HG02759 (cell line): ENCODE data around the gene C4A.
"Not testable (repeated sequence)": the region's sequence is repeated elsewhere in the genome, so short reads cannot be mapped to it uniquely, and the experiment has no call there.

Source experiments
- ATAC-seq: cut with Tn5 transposase; IDR thresholded peaks from one replicate; pipeline ENCODE4 v1.9.1; 2021; ENCODE audit warnings: mild to moderate bottlenecking, moderate library complexity; ENCODE audit not compliant: unreplicated experiment

C4A gene

DNA sequence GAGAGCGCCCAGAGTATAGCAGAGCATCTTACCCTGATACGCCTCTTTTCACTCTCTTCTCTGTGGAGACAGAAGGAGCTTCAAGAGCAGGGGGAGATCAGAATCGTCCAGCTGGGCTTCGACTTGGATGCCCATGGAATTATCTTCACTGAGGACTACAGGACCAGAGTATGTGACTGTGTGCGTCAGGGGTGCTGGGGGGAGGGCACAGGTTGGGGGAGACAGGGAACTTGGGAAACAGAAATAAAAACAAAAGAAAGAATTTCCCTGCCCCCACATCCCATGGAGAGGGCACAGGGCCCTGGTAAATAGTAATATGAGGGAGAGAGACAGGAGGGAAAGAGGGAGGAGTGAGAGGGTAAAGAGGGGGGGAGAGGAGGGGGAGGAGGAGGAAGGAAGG lies 3.0 kb upstream of the C4A start:
- no peak for ATAC-seq

DNA sequence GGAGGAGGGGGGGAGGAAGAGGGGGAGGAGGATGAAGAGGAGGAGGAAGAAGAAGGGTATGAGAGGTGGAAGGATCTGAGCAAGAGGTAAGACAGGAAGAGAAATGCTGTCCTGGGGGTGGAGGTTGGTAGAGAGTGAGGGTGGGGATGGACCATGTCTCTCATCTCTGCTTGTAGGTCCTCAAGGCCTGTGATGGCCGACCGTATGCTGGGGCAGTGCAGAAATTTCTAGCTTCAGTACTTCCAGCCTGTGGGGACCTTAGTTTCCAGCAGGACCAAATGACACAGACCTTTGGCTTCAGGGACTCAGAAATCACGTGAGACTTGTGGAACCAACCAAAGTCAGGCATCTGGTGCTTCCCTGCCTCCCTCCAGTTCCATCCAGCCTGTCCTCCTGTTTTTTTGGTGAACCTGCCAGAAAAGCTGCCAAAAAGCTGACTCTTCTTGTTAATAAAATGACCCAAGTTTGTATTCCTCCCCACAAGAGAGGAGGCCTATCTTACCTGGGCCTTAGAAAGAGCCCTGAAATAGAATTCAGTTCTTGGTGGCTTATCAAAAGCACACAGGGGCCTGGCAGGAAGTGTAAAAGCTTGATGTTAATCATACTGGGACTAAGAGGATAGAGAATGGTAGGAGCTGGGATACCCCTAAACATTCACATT lies 2.5 kb upstream of the C4A start:
- ATAC-seq, result no peak

GRCh38 chr6:31980195-31980876 lies 1.5 kb upstream of the C4A start:
- ATAC-seq, result not testable (repeated sequence)

- not testable (repeated sequence) for ATAC-seq
Observed at GRCh38 chr6:31980998-31981397, 859 bp upstream of the C4A start.

DNA sequence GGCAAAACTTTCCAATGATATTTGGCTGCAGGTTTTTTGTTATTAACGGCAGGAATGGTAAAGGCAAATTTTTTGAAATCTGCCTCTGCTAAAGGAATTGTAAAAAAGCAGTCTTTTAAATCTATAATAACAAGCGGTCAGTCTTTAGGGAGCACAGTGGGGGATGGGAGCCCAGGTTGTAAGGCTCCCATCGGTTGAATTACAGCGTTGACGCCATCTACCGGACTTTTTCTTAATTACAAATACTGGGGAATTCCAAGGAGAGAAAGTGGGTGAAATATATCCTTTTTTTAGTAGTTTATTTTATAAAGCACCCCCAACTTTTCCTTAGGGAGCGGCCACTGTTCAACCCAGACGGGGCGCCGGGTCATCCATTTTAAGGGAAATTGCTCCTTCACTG lies 7.5 kb downstream of the C4A start:
- not testable (repeated sequence) for ATAC-seq

GRCh38 chr6:31994421-31994820 lies 12.6 kb downstream of the C4A start:
- ATAC-seq, result not testable (repeated sequence)

GRCh38 chr6:31996385-31996784 lies 14.5 kb downstream of the C4A start:
- not testable (repeated sequence) for ATAC-seq

DNA sequence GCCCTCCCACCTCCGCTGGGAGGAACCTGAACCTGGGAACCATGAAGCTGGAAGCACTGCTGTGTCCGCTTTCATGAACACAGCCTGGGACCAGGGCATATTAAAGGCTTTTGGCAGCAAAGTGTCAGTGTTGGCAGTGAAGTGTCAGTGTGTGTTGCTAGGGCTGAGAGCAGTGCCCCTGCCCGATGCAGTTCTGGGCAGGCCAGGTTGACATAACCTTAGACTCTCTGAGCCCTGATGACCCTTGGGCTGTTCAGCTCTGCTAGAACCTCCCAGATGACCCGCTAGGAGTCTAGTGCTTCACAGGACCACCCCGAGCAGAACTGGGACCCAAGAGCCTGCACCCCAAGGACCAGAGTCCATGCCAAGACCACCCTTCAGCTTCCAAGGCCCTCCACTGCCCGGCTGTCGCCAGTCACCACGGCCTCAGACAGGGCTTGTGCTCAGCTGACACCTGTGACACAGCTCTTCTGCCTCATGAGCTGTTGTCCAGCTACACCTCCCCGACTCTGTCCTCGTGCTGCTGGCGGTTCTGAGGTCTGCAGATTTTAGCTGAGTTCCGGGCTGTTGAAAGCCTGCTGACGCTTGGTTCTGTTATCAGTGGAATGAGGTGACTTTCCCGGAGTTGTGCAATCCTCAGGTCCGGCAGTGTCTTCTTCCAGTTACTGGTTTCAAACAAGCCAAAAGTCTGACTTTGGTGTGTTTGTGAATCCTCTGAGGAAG lies 20.9 kb downstream of the C4A start:
- ATAC-seq, result not testable (repeated sequence)

DNA sequence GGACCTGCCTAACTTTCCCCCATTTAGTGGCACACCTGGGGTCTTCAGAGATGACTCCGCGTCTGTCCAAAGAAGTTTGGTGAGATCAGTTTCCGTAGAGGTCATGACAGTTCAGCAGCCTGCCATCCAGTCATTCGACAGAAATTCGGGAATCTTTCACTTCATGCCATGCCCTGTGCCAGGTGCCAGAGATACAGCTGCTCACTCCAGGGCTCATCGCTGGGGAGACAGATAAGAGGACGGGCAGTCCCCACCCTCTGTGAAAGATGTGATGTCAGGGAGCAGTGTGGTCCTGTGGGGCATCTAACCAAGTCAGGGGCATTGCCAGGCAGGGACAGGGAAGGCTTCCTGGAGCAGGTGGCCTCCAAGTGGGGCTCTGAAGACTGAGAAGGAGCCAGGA lies 21.4 kb downstream of the C4A start:
- ATAC-seq, result not testable (repeated sequence)

GRCh38 chr6:32004393-32004792 lies 22.5 kb downstream of the C4A start:
- ATAC-seq, result not testable (repeated sequence)

DNA sequence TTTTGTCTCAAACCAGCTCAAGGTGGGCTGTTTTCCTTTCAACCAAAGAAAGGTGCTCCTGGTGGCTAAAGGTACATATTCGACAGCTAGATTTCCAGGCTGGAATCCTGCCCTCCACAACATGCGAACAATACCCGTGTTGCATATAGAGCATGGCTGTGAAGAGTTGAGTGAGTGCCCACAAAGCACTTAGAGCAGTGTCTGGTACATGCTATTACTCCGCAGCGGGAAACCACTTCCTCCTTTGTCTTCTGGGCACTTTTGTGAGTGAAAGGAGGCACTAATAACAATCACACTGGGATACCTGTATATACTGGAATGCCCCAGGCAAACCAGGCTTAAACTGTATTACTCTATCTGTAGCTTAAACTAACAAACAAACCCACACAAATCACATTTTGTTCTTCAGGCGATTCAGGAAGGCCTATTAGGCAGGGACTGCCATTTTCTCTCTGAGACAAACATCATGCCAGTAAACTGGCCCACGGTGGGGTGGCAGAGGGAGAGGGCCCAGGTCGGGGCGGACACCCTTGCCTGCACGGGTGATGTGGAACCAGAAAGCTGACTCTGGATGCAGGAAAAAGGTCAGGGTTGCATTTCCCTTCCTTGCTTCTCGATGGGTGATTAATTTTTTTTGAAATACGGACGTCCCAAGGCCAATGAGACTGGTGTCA lies 23.1 kb downstream of the C4A start:
- ATAC-seq, result not testable (repeated sequence)

DNA sequence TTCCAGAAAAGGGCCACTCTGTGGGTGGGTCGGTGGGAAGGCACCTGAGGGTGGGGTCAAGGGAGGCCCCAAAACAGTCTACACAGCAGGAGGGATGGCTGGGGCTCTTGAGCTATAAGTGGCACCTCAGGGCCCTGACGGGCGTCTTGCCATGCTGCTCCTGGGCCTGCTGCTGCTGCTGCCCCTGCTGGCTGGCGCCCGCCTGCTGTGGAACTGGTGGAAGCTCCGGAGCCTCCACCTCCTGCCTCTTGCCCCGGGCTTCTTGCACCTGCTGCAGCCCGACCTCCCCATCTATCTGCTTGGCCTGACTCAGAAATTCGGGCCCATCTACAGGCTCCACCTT lies 23.7 kb downstream of the C4A start:
- ATAC-seq, result not testable (repeated sequence)

- ATAC-seq, result not testable (repeated sequence)
Observed at GRCh38 chr6:32005991-32006529, 24.2 kb downstream of the C4A start.

DNA sequence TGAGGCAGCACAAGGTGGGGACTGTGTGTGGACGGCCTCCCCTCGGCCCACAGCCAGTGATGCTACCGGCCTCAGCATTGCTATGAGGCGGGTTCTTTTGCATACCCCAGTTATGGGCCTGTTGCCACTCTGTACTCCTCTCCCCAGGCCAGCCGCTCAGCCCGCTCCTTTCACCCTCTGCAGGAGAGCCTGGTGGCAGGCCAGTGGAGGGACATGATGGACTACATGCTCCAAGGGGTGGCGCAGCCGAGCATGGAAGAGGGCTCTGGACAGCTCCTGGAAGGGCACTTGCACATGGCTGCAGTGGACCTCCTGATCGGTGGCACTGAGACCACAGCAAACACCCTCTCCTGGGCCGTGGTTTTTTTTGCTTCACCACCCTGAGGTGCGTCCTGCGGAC lies 25.2 kb downstream of the C4A start:
- not testable (repeated sequence) for ATAC-seq

GRCh38 chr6:32008037-32008436 lies 26.2 kb downstream of the C4A start:
- not testable (repeated sequence) for ATAC-seq

DNA sequence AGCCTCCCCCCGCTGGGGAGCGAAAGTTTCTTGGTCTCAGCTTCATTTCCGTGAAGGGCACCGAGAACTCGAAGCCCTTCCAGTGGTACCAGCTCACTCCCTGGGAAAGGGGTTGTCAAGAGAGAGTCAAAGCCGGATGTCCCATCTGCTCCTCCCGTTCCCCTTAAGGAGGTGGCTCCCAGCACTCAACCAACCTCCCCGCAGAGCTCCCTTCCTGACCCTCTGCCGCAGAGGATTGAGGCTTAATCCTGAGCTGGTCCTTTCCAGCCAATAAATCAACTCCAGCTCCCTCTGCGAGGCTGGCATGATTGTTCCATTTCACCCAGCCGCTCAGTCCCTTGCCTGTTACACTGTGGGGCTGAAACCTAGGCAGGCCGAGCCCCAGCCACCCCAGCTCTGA lies 26.8 kb downstream of the C4A start:
- not testable (repeated sequence) for ATAC-seq

- not testable (repeated sequence) for ATAC-seq
Observed at GRCh38 chr6:32009537-32009936, 27.7 kb downstream of the C4A start.

DNA sequence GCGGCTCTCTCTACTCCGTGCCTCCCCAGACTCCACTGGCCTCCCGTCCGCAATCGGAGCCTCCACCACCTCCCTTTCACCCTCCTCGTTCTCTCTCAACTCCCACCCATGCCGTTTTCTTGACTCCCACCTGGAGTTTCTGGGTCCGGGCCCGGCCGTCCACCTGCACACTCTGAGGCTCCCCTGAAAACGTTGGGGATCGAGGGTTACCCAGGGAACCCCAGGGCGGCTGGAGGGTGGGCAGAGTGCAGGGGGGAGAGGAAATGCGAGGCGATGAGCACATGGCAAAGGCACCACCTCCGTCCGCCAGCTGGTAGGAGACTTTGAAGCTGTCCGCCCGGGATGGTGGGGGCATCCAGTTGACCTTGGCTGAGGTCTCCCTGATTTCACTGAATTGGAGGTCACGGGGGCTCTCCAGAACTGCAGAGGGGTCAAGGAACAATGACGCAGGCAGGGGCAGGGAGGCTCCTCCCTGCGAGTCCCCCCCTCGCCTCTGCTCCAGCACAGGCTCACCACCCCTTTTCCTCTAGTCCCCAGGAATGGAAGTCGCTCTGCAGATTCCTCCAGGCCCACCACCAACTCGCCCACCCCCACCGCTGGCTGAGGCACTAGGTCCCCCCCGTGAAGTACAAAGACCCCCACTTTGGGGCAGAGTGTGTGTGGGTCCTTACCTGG lies 29.1 kb downstream of the C4A start:
- ATAC-seq, result not testable (repeated sequence)

GRCh38 chr6:32012941-32013617 lies 31.2 kb downstream of the C4A start:
- not testable (repeated sequence) for ATAC-seq

DNA sequence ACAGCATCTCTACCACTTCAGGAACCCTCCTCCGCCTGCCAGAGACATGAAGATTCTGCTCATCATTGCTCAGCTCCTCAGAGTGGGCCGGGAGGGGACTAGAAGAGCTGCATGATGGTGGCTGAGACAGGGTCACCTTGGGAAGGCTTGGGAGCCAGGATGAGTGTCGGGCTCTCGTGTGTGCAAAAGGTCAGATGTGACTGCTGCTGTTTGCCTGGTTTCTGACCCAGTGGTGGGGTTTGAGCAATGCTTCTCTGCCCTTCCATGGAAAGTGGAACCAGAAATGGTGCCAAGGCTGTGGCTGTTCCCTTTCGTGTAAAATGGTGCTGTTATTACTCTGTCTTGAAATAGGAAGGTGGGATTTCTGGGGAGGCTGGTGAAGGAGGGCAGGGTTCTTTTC lies 31.9 kb downstream of the C4A start:
- not testable (repeated sequence) for ATAC-seq
